ENCODE results near the gene ZNF296. TPM values are rescaled to one million over a fixed set of nuclear protein-coding genes. Genes with fewer than 3 reads are reported as not detected.

Gene ZNF296
- polyA plus RNA-seq, 1 donor (not counting 4 experiments of a cell fraction or from before 2014, with no cell fraction given), result 0.25 TPM

GRCh38 chr19:45070861-45071544 is 5.3 kb downstream of the ZNF296 start:
- DNase-seq (ENCODE audit: low read depth, low spot score) (no peak), FAIRE-seq (no peak)
- H3K27me3 ChIP-seq (ENCODE audit: control insufficient read depth, extremely low read depth, insufficient read depth, low read length), result no peaks in the 10 kb centered on the region
- dilution Hi-C loops (cut with MboI; ENCODE audit: extremely low pct_ligation_motif_present, low sequenced_read_pairs), result no loop called here
- H3K79me2 ChIP-seq (ENCODE audit: control insufficient read depth, insufficient read depth, low read length), result peaks cover 4% of the 10 kb centered on the region
- TF ChIP-seq EZH2 (IDR thresholded peaks at IDR 0.05; ENCODE audit: low read length) (no peak), CTCF (optimal IDR thresholded peaks at IDR 0.05 in 1 of 3, IDR thresholded peaks at IDR 0.05 in 1 of 3, conservative IDR thresholded peaks at IDR 0.05 in 1 of 3; ENCODE audit: extremely low read depth in 1 of 3, insufficient read depth in 2 of 3, low read length in 3 of 3) (no peak)
- H3K9me3 ChIP-seq (ENCODE audit: control insufficient read depth, low read depth, low read length), result no peaks in the 10 kb centered on the region
- no peak overlapping the region for H3K4me3 ChIP-seq (ENCODE audit: control insufficient read depth in 2 of 3, extremely low read depth in 1 of 3, insufficient read depth in 2 of 3, low read depth in 1 of 3, low read length in 3 of 3)
- H3K36me3 ChIP-seq (ENCODE audit: control insufficient read depth in 2 of 2, extremely low read depth in 1 of 2, insufficient read depth in 2 of 2, low read length in 2 of 2), result peaks cover 12 to 31% of the 10 kb centered on the region in 2 experiments
- no peak overlapping the region for H3K9ac ChIP-seq (ENCODE audit: control insufficient read depth, extremely low read depth, insufficient read depth, low read length)
- H3K9me1 ChIP-seq (ENCODE audit: control insufficient read depth, extremely low read depth, insufficient read depth, low read length), result no peaks in the 10 kb centered on the region
- H3K4me2 ChIP-seq (ENCODE audit: control insufficient read depth, extremely low read depth, insufficient read depth, low read depth, low read length), result no peak overlapping the region
- H3K27ac ChIP-seq (ENCODE audit: control insufficient read depth, insufficient read depth, low read length), result no peak overlapping the region
- peaks cover 4% of the 10 kb centered on the region for H3K4me1 ChIP-seq (ENCODE audit: control insufficient read depth, extremely low read depth, insufficient read depth, low read length)
- peaks cover 4% of the 10 kb centered on the region for H4K20me1 ChIP-seq (ENCODE audit: control insufficient read depth, extremely low read depth, insufficient read depth, low read length)
- no peak overlapping the region for H2AFZ ChIP-seq (ENCODE audit: control insufficient read depth, low read length)

DNA sequence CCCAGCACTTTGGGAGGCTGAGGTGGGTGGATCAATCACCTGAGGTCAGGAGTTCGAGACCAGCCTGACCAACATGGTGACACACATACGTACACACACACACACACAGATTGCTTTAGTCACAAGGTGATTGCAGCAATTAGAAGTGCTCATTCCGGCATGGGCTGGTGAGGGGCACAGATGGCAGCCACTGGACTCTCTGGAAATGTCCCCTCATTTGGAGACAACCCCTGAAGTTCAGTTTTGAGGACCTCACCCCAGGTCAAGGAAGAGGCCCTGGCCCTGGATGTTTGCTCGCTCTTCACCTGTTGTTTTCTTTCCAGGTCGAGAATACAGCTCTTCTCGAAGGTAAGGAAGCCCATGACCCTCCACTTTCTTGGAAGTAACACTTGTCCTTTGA is 6.1 kb downstream of the ZNF296 start:
- H3K9me1 ChIP-seq (ENCODE audit: control insufficient read depth, extremely low read depth, insufficient read depth, low read length), result no peaks in the 10 kb centered on the region
- no peak overlapping the region for H3K9ac ChIP-seq (ENCODE audit: control insufficient read depth, extremely low read depth, insufficient read depth, low read length)
- FAIRE-seq (no peak), DNase-seq (ENCODE audit: low read depth, low spot score) (no peak)
- peaks cover 4% of the 10 kb centered on the region for H4K20me1 ChIP-seq (ENCODE audit: control insufficient read depth, extremely low read depth, insufficient read depth, low read length)
- H3K4me2 ChIP-seq (ENCODE audit: control insufficient read depth, extremely low read depth, insufficient read depth, low read depth, low read length), result no peak overlapping the region
- H3K27me3 ChIP-seq (ENCODE audit: control insufficient read depth, extremely low read depth, insufficient read depth, low read length), result no peaks in the 10 kb centered on the region
- no peaks in the 10 kb centered on the region for H3K9me3 ChIP-seq (ENCODE audit: control insufficient read depth, low read depth, low read length)
- TF ChIP-seq CTCF (optimal IDR thresholded peaks at IDR 0.05 in 1 of 3, IDR thresholded peaks at IDR 0.05 in 1 of 3, conservative IDR thresholded peaks at IDR 0.05 in 1 of 3; ENCODE audit: extremely low read depth in 1 of 3, insufficient read depth in 2 of 3, low read length in 3 of 3) (no peak), EZH2 (IDR thresholded peaks at IDR 0.05; ENCODE audit: low read length) (no peak)
- H3K4me1 ChIP-seq (ENCODE audit: control insufficient read depth, extremely low read depth, insufficient read depth, low read length), result peaks cover 4% of the 10 kb centered on the region
- H2AFZ ChIP-seq (ENCODE audit: control insufficient read depth, low read length), result no peak overlapping the region
- H3K27ac ChIP-seq (ENCODE audit: control insufficient read depth, insufficient read depth, low read length), result no peak overlapping the region
- peaks cover 12 to 35% of the 10 kb centered on the region in 2 experiments for H3K36me3 ChIP-seq (ENCODE audit: control insufficient read depth in 2 of 2, extremely low read depth in 1 of 2, insufficient read depth in 2 of 2, low read length in 2 of 2)
- peaks cover 2% of the 10 kb centered on the region for H3K79me2 ChIP-seq (ENCODE audit: control insufficient read depth, insufficient read depth, low read length)
- no peak overlapping the region for H3K4me3 ChIP-seq (ENCODE audit: control insufficient read depth in 2 of 3, extremely low read depth in 1 of 3, insufficient read depth in 2 of 3, low read depth in 1 of 3, low read length in 3 of 3)
- dilution Hi-C loops (cut with MboI; ENCODE audit: extremely low pct_ligation_motif_present, low sequenced_read_pairs), result no loop called here

Data from keratinocyte (primary cell).